Right atrium auricular region (tissue), 2 donors: Measurements from ENCODE around the gene RGS13. TPM values are rescaled to one million over a fixed set of nuclear protein-coding genes. Genes with fewer than 3 reads are reported as not detected.

Experiments used
- DNase-seq: peaks from one replicate; pipeline ENCODE4 v3.0.0-alpha.2; 2019; ENCODE audit warnings: low spot score
- H3K27ac ChIP-seq, 2 donors: fragments of 200-600 bp; sonication (generic); 1 replicate in 1 of 2; 2 replicates in 1 of 2; pipeline ENCODE4 v1.5.1; 2016 to 2019
- H3K27me3 ChIP-seq, 2 donors: fragments of 200-600 bp; sonication (generic); one replicate each; pipeline versions ENCODE4 v1.5.1 to v1.6.0; 2017 to 2019
- H3K36me3 ChIP-seq: fragments of 200-600 bp; sonication (generic); one replicate; pipeline ENCODE4 v1.5.1; 2016
- H3K4me1 ChIP-seq, 2 donors: fragments of 200-600 bp; sonication (generic); one replicate each; pipeline versions ENCODE4 v1.5.1 to v1.6.0; 2017 to 2019
- H3K4me3 ChIP-seq, 2 donors: fragments of 200-600 bp; sonication (generic); 1 replicate in 1 of 2; 2 replicates in 1 of 2; pipeline ENCODE4 v1.5.1; 2017 to 2019; ENCODE audit warnings: mild to moderate bottlenecking in 1 of 2, moderate library complexity in 1 of 2
- H3K9me3 ChIP-seq, 2 donors: fragments of 200-600 bp; sonication (generic); one replicate each; pipeline ENCODE4 v1.5.1; 2019
- CTCF ChIP-seq, 2 donors: fragments of 200-600 bp; sonication (generic); IDR thresholded peaks; one replicate each; pipeline ENCODE4 v1.5.1; 2019; ENCODE audit warnings: antibody characterized with exemption in 2 of 2
- total RNA-seq, 2 donors: library from RNA; depleted of rRNA; stranded (reverse); fragments of >200 nt; gene quantifications; one replicate each; pipeline ENCODE4 v1.1.0, GENCODE V29; 2016

The RGS13 gene
- not detected for total RNA-seq

DNA sequence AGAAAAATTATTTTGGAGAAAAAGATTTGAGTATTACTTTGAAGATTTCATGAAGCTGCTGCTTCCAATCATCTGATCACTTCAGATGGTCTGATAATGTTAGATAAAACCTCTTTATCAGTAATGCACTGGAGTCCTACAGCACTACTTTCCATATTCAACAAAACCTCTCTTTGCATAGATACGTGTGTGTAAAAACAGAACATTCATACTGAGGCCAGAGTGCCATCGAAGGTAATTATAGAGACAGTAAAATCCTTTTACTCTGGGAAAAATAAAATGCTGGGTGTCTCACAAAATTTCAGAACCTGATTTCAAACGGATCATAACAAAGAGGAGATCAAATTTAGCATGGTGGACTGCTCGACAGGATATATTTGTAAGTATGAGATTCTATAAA is at the start of gene RGS13:
RGS13 (plus strand) TSS at position 209 of the 400 bp plus-strand sequence. CDS start 8,188 bp downstream, outside the sequence.
- TF ChIP-seq CTCF (IDR thresholded peaks at IDR 0.05), result no peak
- no peaks in the 10 kb centered on the region for H3K27me3 ChIP-seq
- H3K36me3 ChIP-seq, result no peaks in the 10 kb centered on the region
- DNase-seq, result no peak
- no peak within 1 kb of the TSS for H3K4me3 ChIP-seq
- no peak within 1 kb of the TSS for H3K27ac ChIP-seq
- H3K4me1 ChIP-seq, result no peaks in the 10 kb centered on the region
- H3K9me3 ChIP-seq, result no peaks in the 10 kb centered on the region

DNA sequence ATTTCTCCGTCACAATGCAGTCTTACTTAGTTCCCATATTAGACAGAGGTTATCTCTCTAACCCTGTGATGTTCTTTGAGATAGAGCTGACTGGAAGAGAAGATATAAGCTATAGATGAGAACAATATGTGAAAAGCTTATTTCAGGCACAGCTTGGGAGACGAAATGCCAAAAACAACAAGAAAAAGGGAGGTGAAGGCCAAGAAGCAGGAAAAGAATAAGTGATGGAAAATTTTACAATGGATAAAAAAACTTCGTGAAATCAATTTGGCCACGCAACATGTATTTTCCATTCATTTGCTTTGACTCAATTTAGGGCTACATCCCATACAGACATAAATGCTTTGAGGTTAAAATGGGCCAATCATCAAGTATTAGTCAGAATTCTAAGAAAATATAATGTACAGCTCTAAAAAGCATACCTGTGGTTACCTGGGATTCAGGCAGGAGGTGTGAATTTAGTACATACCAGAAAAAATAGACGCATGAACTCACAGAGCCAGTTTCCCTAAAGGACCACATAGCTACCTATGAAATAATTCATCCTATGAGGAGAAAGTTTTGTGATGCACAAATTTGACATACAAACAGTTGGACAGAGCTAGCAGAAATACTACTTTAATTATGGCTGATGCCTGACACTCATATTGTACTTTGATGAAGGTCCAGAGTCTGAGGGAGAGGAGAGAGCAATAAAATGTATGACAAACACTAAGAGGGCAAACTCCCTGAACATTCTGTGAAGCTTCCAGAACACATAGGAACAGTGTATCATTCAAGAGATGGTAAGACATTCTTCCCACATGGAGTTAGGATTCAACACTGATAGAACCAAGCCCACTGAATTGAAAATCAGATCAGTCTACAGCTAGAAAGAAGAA is 48.3 kb upstream of the RGS13 start:
- TF ChIP-seq CTCF (IDR thresholded peaks at IDR 0.05), result no peak
- Histone ChIP-seq H3K27ac (no peak overlapping the region), H3K4me3 (no peak overlapping the region), H3K27me3 (no peaks in the 10 kb centered on the region), H3K4me1 (no peaks in the 10 kb centered on the region), H3K36me3 (no peaks in the 10 kb centered on the region), H3K9me3 (no peaks in the 10 kb centered on the region)
- no peak for DNase-seq

- Histone ChIP-seq H3K36me3 (no peaks in the 10 kb centered on the region), H3K4me3 (no peak overlapping the region), H3K4me1 (no peaks in the 10 kb centered on the region), H3K9me3 (no peaks in the 10 kb centered on the region), H3K27me3 (no peaks in the 10 kb centered on the region), H3K27ac (no peak overlapping the region)
- no peak for TF ChIP-seq CTCF (IDR thresholded peaks at IDR 0.05)
- no peak for DNase-seq
These were observed 47.4 kb upstream of the RGS13 start for GRCh38 chr1:192588546-192588945.

GRCh38 chr1:192589813-192590212 is 46.1 kb upstream of the RGS13 start:
- no peak overlapping the region for H3K27ac ChIP-seq
- no peaks in the 10 kb centered on the region for H3K36me3 ChIP-seq
- H3K4me3 ChIP-seq, result no peak overlapping the region
- H3K9me3 ChIP-seq, result no peaks in the 10 kb centered on the region
- H3K4me1 ChIP-seq, result no peaks in the 10 kb centered on the region
- TF ChIP-seq CTCF (IDR thresholded peaks at IDR 0.05), result no peak
- DNase-seq, result no peak
- no peaks in the 10 kb centered on the region for H3K27me3 ChIP-seq

DNA sequence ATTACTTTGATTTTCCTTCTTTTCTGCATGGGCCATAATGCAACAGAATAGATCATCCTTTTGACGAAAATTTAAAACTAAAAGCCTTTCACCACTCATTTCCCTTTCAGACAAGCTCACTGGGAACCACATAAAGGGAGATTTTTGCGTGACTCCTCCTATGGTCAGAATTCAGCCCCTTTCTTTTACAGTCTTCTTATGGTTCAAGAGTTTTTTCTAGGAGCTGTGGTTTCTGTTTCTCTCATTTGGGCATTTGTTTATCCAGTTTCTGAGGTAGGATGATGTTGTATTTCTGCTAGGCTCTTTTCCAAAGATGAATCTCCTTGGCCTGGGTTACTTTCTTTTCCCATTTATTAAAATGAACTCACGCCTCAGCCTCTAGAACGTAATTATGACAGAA is 43.4 kb upstream of the RGS13 start:
- H3K4me1 ChIP-seq, result no peaks in the 10 kb centered on the region
- no peaks in the 10 kb centered on the region for H3K27me3 ChIP-seq
- no peaks in the 10 kb centered on the region for H3K9me3 ChIP-seq
- no peak overlapping the region for H3K4me3 ChIP-seq
- TF ChIP-seq CTCF (IDR thresholded peaks at IDR 0.05), result no peak
- no peak overlapping the region for H3K27ac ChIP-seq
- no peaks in the 10 kb centered on the region for H3K36me3 ChIP-seq
- DNase-seq, result no peak
